Activated CD4-positive, alpha-beta T cell treated with anti-CD3 and anti-CD28 coated beads, Interleukin-2, amount 50 U/mL, for 16 hours (primary cell): ENCODE data around the gene ANKRD17.
"Not testable (repeated sequence)": the region's sequence is repeated elsewhere in the genome, so short reads cannot be mapped to it uniquely, and the experiment has no call there.

Source experiments
- DNase-seq: peaks from one replicate; pipeline ENCODE4 v3.0.0-alpha.2; 2020

Gene ANKRD17, protein sequence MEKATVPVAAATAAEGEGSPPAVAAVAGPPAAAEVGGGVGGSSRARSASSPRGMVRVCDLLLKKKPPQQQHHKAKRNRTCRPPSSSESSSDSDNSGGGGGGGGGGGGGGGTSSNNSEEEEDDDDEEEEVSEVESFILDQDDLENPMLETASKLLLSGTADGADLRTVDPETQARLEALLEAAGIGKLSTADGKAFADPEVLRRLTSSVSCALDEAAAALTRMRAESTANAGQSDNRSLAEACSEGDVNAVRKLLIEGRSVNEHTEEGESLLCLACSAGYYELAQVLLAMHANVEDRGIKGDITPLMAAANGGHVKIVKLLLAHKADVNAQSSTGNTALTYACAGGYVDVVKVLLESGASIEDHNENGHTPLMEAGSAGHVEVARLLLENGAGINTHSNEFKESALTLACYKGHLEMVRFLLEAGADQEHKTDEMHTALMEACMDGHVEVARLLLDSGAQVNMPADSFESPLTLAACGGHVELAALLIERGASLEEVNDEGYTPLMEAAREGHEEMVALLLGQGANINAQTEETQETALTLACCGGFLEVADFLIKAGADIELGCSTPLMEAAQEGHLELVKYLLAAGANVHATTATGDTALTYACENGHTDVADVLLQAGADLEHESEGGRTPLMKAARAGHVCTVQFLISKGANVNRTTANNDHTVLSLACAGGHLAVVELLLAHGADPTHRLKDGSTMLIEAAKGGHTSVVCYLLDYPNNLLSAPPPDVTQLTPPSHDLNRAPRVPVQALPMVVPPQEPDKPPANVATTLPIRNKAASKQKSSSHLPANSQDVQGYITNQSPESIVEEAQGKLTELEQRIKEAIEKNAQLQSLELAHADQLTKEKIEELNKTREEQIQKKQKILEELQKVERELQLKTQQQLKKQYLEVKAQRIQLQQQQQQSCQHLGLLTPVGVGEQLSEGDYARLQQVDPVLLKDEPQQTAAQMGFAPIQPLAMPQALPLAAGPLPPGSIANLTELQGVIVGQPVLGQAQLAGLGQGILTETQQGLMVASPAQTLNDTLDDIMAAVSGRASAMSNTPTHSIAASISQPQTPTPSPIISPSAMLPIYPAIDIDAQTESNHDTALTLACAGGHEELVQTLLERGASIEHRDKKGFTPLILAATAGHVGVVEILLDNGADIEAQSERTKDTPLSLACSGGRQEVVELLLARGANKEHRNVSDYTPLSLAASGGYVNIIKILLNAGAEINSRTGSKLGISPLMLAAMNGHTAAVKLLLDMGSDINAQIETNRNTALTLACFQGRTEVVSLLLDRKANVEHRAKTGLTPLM (N-terminal part only)

DNA sequence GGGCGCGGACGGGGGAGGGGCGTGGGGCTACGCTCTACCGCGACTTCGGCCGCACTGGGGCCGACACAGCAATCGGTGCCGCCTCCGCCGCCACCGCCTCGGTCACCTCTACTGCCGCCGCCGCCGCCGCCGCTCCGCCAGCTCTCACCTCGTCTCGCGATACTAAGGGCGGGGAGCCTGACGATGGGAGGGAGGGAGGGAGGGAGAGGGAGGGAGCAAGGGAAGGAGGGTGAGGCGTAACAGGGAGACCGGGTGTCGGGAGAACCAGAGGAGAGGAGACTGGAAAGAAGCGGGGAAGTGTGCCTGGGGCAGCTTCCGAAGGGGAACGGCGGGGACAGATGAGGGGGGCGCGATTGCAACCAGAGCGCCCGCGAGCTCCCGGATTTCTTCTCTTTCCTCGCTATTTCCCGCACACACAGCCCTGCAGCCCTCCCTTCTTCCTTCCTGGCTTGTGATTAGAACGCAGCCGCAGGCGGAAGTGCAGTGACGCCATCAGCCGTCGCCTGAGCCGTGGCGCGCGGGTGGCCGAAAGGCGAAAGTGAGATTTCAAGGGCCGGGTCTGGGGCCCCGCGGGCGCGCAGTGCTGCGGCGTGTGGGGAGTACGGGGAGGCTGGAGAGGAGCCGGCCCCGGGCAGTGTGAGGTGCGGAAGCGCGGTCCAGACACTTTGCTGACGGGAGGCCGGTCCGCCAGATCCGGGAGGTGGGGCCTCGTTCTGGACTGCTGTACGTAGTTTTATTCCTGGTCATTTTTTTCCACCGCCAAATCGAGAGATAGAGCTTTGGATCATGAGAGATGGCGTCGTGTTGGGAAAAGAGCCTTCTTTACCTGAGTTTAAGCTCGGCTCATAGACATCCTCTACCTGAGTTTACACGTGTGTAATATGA, at the start of gene ANKRD17:
Gene ANKRD17, minus strand, starts transcription at position 113 of the 885 bp plus-strand sequence. CDS start 130 bp downstream, outside the sequence.
- peak; percentile 92 for DNase-seq

DNA sequence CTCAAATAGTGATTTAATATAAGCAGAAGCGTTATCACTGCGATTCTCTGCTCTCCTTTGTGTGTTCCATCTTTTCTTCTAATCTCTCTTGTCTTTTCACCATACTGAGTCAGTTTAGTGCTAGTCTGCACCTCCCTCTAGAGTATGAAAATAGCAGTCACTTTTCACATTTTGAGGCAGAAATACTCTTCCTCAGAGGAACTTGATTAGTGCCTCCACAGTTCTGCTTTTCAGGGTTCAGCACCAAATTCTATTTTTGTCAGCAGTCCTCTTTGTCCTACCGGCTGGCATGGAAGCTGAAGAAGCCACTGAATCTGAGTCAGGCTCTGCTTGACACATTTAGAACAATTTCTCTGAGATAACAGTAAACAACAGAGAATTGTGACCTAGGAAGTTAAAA, 49.7 kb upstream of the ANKRD17 start:
- no peak for DNase-seq

DNA sequence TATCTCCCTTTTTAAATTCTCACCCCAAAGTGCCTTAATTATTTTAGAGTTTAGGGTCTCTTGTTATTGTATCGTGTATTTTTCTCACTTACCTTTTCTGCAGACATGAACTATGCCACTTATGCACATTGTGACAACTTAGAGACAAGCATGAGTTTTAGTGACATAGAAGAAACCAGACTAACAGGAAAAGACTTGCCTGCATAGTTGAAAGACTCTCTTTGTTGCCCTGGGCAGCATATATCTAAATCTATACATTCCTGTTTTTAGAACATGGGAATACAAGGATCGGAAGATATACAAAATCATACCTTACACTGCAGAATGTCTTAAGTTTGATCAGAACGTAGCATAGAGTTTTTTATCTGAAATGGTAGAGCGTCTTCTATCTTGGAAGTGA, 45.1 kb upstream of the ANKRD17 start:
- no peak for DNase-seq

DNA sequence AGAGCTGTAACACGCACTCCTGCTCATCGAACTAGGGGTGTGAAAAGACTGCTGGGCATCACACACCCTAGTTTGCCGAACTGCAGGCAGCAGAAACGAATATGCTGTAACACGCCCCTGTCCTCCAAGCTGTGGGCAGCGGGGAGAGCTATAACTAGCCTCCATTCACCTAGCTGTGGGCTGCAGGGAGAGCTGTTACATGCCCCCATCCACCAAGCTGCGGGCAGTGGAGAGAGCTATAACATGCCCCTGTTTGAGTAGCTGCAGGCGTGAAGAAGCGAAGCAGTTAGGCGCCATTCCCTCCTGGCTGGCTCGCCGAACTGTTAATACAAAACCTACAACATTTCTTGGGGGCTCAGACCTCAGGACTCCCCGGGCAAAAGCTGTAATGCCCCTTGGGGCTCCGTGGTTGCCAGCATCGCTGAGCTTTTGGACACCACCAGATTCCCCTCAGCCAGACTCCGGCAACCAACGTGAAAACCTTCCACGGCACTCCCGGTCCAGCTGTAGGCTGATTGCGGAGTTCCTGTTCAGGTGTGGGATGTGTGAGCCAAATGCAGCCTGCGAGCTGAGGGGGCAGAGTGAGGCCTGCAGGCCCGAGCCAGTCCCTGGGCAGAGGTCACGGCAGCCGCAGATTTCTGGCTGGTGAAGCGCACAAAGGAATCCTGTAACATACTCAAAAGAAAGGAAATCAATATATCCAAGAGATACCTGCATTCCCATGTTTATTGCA, 41.1 kb upstream of the ANKRD17 start:
- no peak for DNase-seq

DNA sequence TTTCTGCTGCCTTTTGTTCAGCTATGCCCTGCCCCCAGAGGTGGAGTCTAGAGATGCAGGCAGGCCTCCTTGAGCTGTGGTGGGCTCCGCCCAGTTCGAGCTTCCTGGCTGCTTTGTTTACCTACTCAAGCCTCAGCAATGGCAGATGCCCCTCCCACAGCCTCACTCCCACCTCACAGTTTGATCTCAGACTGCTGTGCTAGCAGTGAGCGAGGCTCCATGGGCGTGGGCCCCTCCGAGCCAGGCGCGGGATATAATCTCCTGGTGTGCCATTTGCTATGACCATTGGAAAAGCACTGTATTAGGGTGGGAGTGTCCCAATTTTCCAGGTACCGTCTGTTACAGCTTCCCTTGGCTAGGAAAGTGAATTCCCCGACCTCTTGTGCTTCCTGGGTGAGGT, 34.1 kb upstream of the ANKRD17 start:
- DNase-seq = not testable (repeated sequence)

DNA sequence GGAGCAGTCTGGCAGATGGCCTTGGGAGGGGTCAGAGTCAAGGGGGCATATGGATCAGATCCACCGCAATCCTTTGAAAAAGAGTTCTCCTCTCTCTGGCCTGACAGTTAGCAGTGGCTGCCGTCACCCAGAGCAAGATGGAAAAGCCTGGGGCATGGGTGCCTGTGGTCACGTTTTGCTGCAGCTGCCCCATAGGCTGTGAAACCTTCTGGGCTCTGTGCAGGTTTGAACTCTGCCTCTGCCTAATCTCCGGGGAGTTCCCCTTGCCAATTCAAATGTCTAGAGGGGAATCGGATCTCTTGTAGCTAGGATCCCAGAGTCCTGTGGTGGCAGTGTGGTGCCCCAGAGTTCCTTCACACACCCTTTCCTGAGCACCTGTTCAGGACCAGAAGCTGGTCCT, 23.4 kb upstream of the ANKRD17 start:
- DNase-seq = no peak

DNA sequence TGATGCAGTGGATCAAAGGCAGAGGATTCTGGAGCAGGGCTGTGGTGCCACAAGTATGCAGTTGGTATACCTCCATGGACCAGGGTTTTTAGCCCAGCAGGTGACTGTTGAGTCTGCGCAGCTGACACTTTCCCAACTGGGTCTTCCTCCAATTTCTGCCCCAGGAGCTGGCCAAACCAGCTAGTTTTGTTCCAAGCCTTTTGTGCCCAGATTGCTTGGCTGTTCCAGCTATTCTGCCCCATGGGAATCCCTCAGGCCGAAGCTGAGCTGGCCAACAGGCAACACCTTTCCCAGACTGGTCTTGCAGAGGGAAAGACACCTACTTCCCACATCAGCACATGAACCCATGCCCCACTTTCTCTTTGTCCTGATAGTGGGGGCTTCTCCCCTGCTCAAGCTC, 22.8 kb upstream of the ANKRD17 start:
- DNase-seq = no peak

DNA sequence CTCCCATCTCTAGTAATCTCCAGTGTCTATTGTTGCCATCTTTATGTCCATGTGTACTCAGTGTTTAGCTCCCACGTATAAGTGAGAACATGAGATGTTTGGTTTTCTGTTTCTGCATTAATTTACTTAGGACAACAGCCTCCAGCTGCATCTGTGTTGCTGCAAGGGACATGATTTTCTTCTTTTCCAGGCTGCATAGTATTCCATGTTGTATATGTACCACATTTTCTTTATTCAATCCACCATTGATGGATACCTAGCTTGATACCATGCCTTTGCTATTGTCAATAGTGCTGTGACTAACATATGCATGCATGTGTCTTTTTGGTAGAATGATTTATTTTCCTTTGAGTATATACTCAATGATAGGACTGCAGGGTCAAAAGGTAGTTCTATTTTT, 18.6 kb upstream of the ANKRD17 start:
- DNase-seq = no peak

DNA sequence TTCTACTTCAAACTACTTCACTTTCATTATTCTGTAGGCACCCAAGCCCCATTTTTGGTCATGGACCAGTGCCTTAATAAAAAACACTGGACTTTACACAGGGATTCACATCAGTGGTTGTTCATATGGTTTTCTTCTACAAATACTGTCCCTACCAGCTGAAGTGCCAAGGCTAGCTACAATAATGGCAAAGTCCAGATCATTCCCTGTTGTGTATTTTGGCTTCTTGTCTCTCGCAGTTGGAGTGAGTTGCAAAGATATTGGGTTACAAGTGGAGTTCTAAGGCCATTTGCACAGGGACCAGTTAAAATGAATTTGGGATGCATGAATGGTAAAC, 16.7 kb upstream of the ANKRD17 start:
- DNase-seq = no peak

DNA sequence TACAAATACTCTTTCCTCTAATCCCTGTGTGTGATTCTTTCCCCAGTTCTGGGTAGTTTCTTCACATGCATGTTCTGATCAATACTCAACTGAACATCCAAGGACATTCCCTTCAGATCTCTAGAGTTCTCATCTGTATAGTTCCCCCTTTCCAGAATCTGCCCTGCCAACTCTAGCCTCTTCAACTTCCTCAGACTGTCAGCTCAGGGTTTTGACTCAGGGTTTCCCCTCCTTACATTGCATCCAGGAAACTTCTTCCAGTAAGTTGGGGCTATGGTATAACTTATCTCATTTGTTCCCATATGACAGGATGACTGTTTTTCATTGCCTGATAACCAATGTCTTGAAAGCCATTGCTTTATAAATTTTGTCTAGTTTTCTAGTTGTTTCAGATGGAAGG, 14.2 kb upstream of the ANKRD17 start:
- no peak for DNase-seq

DNA sequence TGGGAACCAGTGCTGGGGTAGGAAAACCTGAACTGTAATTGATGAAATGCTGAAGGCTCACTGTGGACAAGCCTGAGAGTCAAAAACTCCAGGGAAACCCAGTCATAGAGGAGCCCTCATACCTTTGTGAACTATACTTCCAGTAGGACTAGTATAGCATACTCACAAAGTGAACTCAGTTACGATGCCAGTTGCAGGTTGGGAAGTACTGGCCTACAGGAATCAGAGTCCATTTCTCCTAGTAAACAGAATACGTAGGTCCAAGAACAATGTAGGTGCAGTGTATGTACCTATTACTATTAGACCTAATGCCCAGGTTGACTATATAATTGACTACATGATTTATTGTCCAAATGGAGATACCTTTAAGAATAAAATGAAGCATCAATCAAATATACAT, 8.5 kb upstream of the ANKRD17 start:
- no peak for DNase-seq

DNA sequence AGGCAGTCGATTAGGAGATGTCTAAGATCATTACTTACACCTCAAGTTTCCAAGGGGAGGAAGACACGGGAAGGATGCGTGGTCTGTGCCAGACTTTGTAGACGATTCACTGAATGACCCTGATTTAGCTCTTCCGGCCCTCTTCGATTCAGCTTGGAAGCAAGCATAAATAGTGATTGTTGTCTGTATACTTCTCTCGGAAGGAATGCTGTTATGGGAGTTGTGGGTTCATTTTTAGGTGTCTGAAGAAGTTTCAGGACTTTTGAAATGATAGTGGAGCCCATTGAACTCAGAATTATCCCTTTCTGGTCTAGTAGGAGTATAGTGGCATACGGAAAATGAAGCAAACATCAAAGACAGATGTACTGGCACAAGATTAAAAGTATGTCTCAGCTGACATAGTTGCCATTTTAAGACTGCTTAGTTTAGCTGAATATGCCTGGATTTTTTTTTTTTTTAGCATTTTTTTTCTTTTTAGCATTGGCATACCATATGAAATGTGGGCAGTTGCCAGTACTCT, 1.0 kb upstream of the ANKRD17 start:
- no peak for DNase-seq

DNA sequence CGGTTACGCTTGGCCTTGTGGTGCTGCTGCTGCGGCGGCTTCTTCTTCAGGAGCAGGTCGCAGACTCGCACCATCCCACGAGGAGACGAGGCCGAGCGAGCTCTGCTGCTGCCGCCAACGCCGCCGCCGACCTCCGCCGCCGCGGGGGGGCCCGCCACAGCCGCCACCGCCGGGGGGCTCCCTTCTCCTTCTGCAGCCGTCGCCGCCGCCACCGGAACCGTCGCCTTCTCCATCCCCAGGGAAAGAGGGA, 237 bp downstream of the ANKRD17 start:
- DNase-seq = no peak

DNA sequence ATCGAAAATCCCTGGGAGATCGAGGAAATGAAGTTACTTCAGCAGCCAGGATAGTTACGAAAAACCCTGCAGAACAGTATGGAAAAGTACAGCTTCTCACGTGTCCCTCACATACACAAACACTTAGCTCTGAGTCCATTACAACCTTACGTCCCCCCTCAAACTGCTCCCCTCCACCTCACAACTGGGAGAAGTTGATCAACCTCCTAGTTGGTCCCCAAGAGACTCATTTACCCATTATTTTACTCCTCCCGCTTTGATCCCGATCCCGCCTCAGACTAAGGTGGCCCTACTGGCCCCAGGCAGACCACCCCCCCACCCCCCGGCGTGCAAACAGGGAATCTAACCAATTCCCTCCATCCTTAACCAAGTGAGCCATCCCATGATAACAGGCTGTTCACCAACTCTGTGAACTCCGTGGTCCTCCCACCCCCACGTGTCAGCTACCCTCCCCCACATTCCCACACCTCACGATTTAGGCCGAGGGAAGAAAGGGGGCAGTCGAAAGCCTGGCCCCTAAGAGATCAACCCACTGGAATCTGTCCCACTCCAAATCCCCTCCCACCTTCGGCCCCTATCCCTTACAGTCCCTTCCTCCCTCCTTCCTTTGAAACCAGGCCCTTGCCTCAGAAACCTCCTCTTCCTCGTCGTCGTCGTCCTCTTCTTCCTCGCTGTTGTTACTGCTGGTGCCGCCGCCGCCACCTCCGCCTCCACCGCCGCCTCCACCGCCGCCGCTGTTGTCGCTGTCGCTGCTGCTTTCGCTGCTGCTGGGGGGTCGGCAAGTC, 755 bp downstream of the ANKRD17 start:
- peak; percentile 13 for DNase-seq

DNA sequence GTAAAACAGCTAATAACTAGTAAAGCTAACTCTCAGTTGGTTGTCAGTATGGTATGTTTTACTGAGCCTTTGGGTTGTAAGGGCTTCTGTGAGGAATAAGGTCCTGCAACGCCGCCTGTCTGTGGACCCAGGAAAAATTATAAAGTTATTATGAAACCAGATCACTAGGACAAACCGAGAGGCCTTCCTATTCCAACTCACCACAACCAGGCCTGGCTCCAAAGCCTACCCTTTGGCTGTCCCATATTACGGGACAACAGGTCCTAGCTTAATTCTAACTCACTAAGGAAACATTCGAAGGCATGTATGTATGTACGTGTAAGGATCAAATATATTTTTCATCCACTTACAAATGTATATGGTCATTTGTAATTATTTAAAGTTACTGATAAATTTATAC, 1.4 kb downstream of the ANKRD17 start:
- DNase-seq = peak; percentile 71

DNA sequence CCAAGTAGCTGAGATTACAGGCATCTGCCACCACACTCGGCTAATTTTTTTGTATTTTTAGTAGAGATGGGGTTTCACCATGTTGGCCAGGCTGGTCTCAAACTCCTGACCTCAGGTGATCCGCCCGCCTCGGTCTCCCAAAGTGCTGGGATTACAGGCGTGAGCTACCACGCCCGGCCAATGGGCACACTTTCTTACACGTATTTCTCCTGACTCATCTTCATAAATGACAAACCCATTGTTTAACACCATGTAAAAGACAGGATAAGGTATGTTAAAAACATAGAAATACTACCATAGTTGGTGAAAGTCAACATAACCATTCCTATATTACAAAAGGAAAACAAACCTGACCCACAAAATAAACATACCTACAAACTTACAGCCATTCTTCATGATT, 2.8 kb downstream of the ANKRD17 start:
- DNase-seq = not testable (repeated sequence)

DNA sequence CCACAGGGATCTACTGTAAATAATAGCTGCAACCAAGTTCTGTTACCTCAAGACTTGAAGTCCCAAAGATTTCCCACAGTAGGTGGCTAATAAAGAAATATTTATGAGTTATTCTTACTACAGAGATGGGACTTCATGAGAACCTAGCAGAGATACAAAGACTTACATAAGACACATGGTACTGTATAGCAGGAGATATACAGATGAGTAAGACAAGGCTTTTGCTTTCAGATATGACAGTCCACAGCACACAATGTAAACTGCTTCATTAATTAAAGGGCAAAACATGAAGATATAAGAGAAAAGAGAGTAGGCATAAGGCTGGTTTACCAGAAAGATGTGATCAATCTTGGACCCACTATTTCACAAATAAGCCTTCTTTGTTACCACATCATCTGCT, 6.6 kb downstream of the ANKRD17 start:
- DNase-seq = no peak

DNA sequence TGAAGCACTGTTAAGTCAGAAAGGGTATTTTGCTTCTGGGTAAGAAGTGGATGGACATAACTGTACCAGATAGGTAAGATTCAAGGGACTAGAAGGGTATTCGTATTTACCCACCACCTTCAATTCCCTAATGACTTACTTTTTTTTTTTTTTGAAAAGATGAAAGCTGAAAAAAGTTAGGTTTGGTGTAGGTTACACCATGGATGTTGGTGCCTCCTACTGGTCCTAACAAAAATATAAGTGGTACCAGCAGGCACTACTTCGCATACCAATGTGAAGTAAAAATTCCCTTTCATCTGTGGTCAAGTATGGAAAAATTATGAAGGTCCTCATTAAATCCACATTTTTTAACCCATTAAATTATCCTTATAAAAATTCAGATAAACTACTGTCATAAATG, 7.2 kb downstream of the ANKRD17 start:
- DNase-seq = no peak

DNA sequence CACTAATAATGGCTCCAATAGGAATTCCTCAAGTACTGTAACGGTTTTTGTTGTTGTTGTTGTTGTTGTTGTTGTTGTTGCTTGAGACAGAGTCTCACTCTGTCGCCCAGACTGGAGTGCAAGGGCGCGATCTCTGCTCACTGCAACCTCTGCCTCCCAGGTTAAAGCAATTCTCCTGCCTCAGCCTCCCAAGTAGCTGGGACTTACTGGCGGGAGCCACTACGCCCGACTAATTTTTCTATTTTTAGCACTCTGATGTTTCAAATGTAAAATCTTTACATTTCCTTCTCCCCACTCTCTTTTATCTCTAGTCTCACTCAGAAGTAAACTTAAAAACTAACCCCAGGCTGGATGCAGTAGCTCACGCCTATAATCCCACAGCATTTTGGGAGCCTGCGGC, 8.0 kb downstream of the ANKRD17 start:
- DNase-seq = no peak

DNA sequence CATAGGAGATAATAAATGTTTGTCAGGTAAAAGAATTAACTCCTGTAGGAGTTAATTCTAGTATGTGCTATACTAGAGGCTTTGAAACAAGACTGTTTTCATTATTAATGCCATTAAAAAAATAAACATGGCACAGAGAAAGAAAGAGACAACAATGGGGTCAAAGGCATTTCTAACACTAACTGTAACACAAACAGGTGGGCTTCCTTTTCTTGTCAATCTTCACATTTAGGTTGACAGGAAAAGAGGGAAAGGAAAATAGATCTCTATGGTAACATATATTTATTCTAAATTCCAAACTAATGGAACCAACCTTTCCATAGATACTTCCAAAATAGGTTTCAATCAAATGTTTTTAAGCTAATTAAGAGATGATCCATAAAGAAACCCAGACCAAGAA, 9.8 kb downstream of the ANKRD17 start:
- no peak for DNase-seq

DNA sequence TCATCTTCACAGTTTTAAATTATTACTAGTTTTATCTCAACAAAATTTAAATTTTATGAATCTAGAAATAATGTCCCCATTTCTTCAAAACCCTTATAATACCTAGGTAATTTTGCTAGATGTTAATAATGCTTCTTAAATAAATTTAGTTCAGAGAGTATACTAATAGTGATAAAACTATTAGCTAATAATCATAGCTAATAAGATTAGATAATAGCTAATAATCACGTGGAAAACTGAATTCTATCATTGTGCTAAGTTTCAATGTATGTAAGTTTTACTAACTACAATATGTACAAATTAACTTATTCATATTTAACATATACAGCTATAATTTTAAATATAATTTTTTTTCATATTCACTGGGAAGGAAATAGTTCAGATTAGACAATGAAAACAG, 10.2 kb downstream of the ANKRD17 start:
- no peak for DNase-seq
